Tibial nerve (tissue), 4 donors: Measurements from ENCODE around the gene KRT222. TPM values are rescaled to one million over a fixed set of nuclear protein-coding genes. Genes with fewer than 3 reads are reported as not detected.

Experiments used
- DNase-seq, 2 donors: peaks; one replicate each; pipeline ENCODE4 v3.0.0-alpha.2; 2019; ENCODE audit warnings: low spot score in 2 of 2
- H3K27ac ChIP-seq, 4 donors: fragments of 200-600 bp; sonication (generic) in 3 of 4; one replicate each; pipeline ENCODE4 v1.5.1; 2017 to 2019; ENCODE audit warnings: mild to moderate bottlenecking in 1 of 4
- H3K27me3 ChIP-seq, 2 donors: fragments of 200-600 bp; sonication (generic) in 1 of 2; one replicate each; pipeline versions ENCODE4 v1.5.1 to v1.6.0; 2017 to 2019
- H3K36me3 ChIP-seq, 3 donors: fragments of 200-600 bp; sonication (generic); one replicate each; pipeline ENCODE4 v1.5.1; 2018 to 2019
- H3K4me1 ChIP-seq, 4 donors: fragments of 200-600 bp; sonication (generic) in 3 of 4; one replicate each; pipeline ENCODE4 v1.5.1; 2017 to 2019
- H3K4me3 ChIP-seq, 4 donors: fragments of 200-600 bp; sonication (generic) in 3 of 4; one replicate each; pipeline ENCODE4 v1.5.1; 2017 to 2019; ENCODE audit warnings: mild to moderate bottlenecking in 1 of 4, moderate library complexity in 1 of 4
- H3K9me3 ChIP-seq, 4 donors: fragments of 200-600 bp; sonication (generic) in 3 of 4; one replicate each; pipeline ENCODE4 v1.5.1; 2017 to 2019
- EP300 ChIP-seq, 2 donors: sonication (generic); formaldehyde crosslinking; IDR thresholded peaks; one replicate each; pipeline ENCODE4 v1.6.1; 2017; ENCODE audit warnings: antibody characterized with exemption in 2 of 2, mild to moderate bottlenecking in 1 of 2
- POLR2A ChIP-seq, 2 donors: fragments of 450-650 bp; IDR thresholded peaks; one replicate each; pipeline ENCODE4 v1.6.1; 2017; ENCODE audit warnings: antibody characterized with exemption in 2 of 2, mild to moderate bottlenecking in 2 of 2, moderate library complexity in 2 of 2
- WGBS, 2 donors: methylation state at CpG; one replicate each; pipeline ENCODE4 v1.1.5; 2018; 5-methylcytosine and 5-hydroxymethylcytosine counted together
- total RNA-seq, 4 donors: library from RNA; depleted of rRNA; stranded (reverse); fragments of >200 nt; gene quantifications; one replicate each; pipeline ENCODE4 v1.1.0, GENCODE V29; 2016
- TF ChIP-seq, protein P1 (sequence below), 5 experiments: fragments of 200-600 bp in 3 of 5; fragments of 450-650 bp in 2 of 5; sonication (generic) in 3 of 5; IDR thresholded peaks; one replicate each; pipeline ENCODE4 v1.5.1; 2016 to 2019; ENCODE audit warnings: antibody characterized with exemption in 5 of 5, mild to moderate bottlenecking in 3 of 5, moderate library complexity in 2 of 5

Gene KRT222
- total RNA-seq = 10 to 100 TPM in 1 of 4 donors, 1 to 10 TPM in 3; 2.7 to 17.9 (median 7.6) TPM

DNA sequence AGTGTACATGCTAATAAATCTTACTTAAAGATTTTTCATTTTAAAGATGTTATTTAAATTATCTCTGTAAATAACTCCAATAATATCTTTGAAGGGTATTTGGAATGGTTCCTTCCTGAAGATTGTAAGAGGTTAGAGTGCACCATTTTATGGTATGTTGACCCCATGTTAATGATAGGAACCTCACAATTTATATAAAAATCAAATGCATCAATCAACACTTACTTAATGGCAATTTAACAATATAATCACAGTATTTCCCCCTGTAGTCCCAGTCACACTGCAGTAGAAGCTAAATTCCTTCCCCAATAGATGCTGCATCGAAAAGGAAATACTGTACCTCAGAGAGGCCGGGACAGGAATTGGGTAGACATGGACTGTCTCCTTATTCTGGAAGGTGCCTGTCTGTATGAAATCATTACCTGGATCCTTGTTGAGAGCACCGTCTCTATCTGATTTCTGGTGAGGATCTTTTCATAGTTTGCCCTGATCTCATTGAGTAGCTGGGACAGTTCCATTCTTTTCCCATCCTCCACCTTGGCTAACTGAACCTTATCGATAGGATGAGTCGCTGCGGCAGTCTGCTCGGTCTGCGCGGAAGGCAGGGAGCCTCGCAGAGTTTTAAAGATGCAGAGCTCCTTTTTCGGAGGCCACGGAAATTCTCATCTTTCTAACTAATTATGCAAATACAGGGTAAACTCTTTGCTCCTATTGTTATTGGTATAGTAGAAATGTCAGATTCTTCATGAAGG is at the start of gene KRT222:
Gene KRT222 (minus strand): TSS at position 596 of the 752 bp plus-strand sequence. CDS start 78 bp downstream, at position 518.
- no peak for DNase-seq
- Histone ChIP-seq H3K27ac (peak within 1 kb of the TSS in 1 of 4 donors; percentile 57), H3K4me1 (no peaks in the 10 kb centered on the region), H3K27me3 (peaks cover 0 to 6% of the 10 kb centered on the region in 2 donors), H3K9me3 (no peaks in the 10 kb centered on the region), H3K36me3 (no peaks in the 10 kb centered on the region), H3K4me3 (peak within 1 kb of the TSS in 1 of 4 donors; percentile 41)
- 10 to 13% methylated on average over 12 of the region's 12 CpGs for WGBS, 2 donors
- TF ChIP-seq, protein P1, sequence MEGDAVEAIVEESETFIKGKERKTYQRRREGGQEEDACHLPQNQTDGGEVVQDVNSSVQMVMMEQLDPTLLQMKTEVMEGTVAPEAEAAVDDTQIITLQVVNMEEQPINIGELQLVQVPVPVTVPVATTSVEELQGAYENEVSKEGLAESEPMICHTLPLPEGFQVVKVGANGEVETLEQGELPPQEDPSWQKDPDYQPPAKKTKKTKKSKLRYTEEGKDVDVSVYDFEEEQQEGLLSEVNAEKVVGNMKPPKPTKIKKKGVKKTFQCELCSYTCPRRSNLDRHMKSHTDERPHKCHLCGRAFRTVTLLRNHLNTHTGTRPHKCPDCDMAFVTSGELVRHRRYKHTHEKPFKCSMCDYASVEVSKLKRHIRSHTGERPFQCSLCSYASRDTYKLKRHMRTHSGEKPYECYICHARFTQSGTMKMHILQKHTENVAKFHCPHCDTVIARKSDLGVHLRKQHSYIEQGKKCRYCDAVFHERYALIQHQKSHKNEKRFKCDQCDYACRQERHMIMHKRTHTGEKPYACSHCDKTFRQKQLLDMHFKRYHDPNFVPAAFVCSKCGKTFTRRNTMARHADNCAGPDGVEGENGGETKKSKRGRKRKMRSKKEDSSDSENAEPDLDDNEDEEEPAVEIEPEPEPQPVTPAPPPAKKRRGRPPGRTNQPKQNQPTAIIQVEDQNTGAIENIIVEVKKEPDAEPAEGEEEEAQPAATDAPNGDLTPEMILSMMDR (IDR thresholded peaks at IDR 0.05) = no peak
- TF ChIP-seq EP300 (IDR thresholded peaks at IDR 0.05) = peak in 1 of 2 donors; percentile 8
- no peak for TF ChIP-seq POLR2A (IDR thresholded peaks at IDR 0.05)

DNA sequence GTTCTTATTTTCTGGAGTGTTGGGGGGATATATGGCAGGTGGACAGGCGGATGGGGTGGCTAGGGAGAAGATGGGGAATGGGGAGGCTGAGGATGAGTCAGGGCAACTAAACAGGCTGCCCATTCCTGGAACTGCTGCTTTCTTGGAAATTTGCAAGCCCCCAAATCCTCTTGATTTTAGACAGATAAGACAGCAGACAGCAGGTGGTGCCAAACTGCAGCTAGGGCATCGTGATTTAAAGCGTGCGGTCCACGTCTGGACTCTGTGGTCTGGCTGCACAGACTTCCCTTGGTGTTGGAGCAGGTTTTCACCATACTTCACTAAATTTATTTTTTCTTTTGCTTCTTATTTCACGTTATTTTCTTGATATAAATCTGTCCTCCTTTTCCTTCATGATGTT is 49.5 kb upstream of the KRT222 start:
- H3K4me3 ChIP-seq = no peak overlapping the region
- 55 to 57% methylated on average over 6 of the region's 6 CpGs for WGBS, 2 donors
- no peak for DNase-seq
- no peak overlapping the region for H3K27ac ChIP-seq
- no peaks in the 10 kb centered on the region for H3K27me3 ChIP-seq
- TF ChIP-seq EP300 (IDR thresholded peaks at IDR 0.05) = no peak
- TF ChIP-seq, protein P1 (IDR thresholded peaks at IDR 0.05) = peak in 2 of 5 experiments; percentile 8 to 24
- H3K9me3 ChIP-seq = no peaks in the 10 kb centered on the region
- H3K36me3 ChIP-seq = no peaks in the 10 kb centered on the region
- H3K4me1 ChIP-seq = peaks cover 0 to 7% (median 0%) of the 10 kb centered on the region in 4 donors

DNA sequence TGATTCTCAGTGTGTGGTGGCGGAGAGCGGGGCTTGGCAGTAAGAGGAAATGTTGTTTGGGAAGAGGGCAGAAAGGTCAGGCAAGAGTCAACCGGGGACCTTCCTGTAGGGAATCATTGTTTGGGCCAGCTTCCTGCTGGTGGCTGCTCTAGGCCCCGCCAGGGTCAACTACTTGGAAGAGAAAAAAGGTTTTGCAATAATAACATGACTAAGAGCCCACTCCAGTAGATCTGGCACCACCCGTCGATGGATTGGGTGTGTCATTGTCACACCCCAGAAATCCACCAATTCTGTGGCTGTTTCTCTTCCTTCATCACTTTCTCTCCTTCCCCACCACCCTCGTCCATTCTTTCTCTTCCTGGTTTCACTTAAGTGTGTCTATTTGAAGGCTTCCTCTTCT is 42.8 kb upstream of the KRT222 start:
- peak in 1 of 2 donors; percentile 80 for TF ChIP-seq EP300 (IDR thresholded peaks at IDR 0.05)
- no peak for TF ChIP-seq POLR2A (IDR thresholded peaks at IDR 0.05)
- TF ChIP-seq, protein P1 (IDR thresholded peaks at IDR 0.05) = no peak
- Histone ChIP-seq H3K4me1 (peaks cover 0 to 13% (median 0%) of the 10 kb centered on the region in 4 donors), H3K36me3 (no peaks in the 10 kb centered on the region), H3K27me3 (no peaks in the 10 kb centered on the region), H3K4me3 (no peak overlapping the region), H3K9me3 (no peaks in the 10 kb centered on the region), H3K27ac (peak overlapping the region in 3 of 4 donors; percentile 2 to 80 (median 56))
- DNase-seq = peak; percentile 39 to 69
- 29 to 34% methylated on average over 7 of the region's 7 CpGs for WGBS, 2 donors

DNA sequence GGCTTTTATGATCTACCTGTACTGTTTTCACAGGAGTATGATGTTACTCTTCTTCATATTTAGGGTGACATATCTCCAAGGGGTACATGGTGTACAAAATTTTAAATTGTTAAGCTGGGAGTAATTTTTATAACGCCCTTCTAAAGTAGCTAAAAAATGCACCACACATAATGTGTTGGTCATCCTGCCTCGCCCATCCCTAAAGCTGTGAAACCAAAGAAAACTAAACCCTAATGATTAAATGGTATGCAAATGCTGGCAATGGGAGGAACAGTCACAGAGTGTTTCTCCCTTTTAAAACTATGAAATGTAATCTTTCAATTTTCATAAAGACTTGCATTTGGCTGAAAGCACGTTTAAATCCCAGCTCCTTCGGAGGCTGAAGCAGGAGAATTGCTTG is 40.6 kb upstream of the KRT222 start:
- WGBS, 2 donors = 59 to 60% methylated on average over 4 of the region's 4 CpGs
- Histone ChIP-seq H3K36me3 (no peaks in the 10 kb centered on the region), H3K27me3 (no peaks in the 10 kb centered on the region), H3K4me1 (peaks cover 0 to 15% (median 0%) of the 10 kb centered on the region in 4 donors), H3K9me3 (no peaks in the 10 kb centered on the region), H3K4me3 (no peak overlapping the region), H3K27ac (no peak overlapping the region)
- TF ChIP-seq, protein P1 (IDR thresholded peaks at IDR 0.05) = no peak
- TF ChIP-seq POLR2A (IDR thresholded peaks at IDR 0.05) (no peak), EP300 (IDR thresholded peaks at IDR 0.05) (no peak)
- no peak for DNase-seq

DNA sequence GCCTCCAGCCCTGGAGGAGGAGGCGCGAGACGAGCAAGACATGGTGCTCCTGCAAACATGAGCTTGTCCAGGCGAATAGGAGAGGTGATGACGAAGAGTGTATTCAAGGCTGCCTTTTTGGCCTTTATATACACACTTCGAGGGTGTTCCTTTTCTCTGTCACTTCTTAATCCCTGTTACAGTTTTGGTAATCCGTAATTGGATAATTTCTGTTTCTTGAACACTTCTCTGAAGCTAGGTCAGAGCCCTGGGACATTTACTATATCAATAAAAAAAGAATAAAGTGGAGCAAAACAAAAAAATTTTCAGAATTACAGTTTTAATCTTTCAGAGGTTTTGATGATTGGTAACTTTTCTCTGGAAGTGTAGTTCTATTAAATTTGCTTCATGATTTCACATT is 38.7 kb upstream of the KRT222 start, which contains the start of gene KRT24:
Gene KRT24 (minus strand): TSS at position 101 of the 400 bp plus-strand sequence. CDS start 59 bp downstream, at position 42.
- no peak for DNase-seq
- 86 to 93% methylated on average over 7 of the region's 7 CpGs for WGBS, 2 donors
- Histone ChIP-seq H3K27ac (no peak within 1 kb of the TSS), H3K36me3 (no peaks in the 10 kb centered on the region), H3K4me3 (no peak within 1 kb of the TSS), H3K9me3 (no peaks in the 10 kb centered on the region), H3K27me3 (no peaks in the 10 kb centered on the region), H3K4me1 (peaks cover 0 to 32% (median 0%) of the 10 kb centered on the region in 4 donors)
- TF ChIP-seq EP300 (IDR thresholded peaks at IDR 0.05) = no peak
- TF ChIP-seq POLR2A (IDR thresholded peaks at IDR 0.05) = no peak
- TF ChIP-seq, protein P1 (IDR thresholded peaks at IDR 0.05) = no peak
